Measurements from ENCODE around the gene MFAP4. TPM values are rescaled to one million over a fixed set of nuclear protein-coding genes. Genes with fewer than 3 reads are reported as not detected.

Gene MFAP4
- total RNA-seq, 1 experiment from 2014 or later = 1.5 TPM

DNA sequence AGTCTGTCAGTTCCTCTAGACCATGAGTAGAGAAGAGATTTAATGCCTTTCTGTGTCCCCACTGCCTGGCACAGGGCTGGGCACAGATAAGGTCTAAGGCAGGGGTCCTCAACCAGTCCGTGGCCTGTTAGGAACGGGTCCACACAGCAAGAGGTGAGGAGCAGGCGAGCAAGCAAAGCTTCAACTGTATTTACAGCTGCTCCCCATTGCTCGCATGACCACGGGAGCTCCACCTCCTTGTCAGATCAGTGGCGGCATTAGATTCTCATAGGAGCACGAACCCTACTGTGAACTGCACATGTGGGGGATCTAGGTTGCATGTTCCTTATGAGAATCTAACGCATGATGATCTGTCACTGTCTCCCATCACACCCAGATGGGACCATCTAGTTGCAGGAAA lies 26.2 kb downstream of the MFAP4 start:
- Histone ChIP-seq H3K9ac (ENCODE audit: extremely low read depth, insufficient read length, low read length) (no peak overlapping the region), H4K5ac (ENCODE audit: insufficient read length, low read depth, low read length) (no peak overlapping the region), H3K23me2 (ENCODE audit: insufficient read length, low read depth, low read length, poor library complexity, severe bottlenecking) (no peaks in the 10 kb centered on the region), H3K4me1 (ENCODE audit: insufficient read depth, low read length) (no peaks in the 10 kb centered on the region), H3K9me3 (ENCODE audit: control insufficient read depth, low read depth, low read length) (no peaks in the 10 kb centered on the region), H2AFZ (ENCODE audit: low read length) (no peak overlapping the region), H2BK120ac (ENCODE audit: low read depth, low read length, poor library complexity, severe bottlenecking) (no peak overlapping the region), H3K27me3 (ENCODE audit: insufficient read depth, low read length) (no peaks in the 10 kb centered on the region), H3K18ac (ENCODE audit: insufficient read length, low read depth, low read length) (no peak overlapping the region), H3K23ac (ENCODE audit: insufficient read length, low read depth, low read length) (no peak overlapping the region), H2BK20ac (ENCODE audit: low read depth, low read length, poor library complexity, severe bottlenecking) (no peak overlapping the region), H3K56ac (ENCODE audit: insufficient read length, low read depth, low read length) (no peak overlapping the region), H3K27ac (ENCODE audit: insufficient read length, low read depth, low read length) (no peak overlapping the region), H4K20me1 (ENCODE audit: control insufficient read depth, insufficient read depth, insufficient read length) (no peaks in the 10 kb centered on the region), H4K8ac (replicated peaks; ENCODE audit: insufficient read length, low read depth, low read length) (no peak overlapping the region), H4K91ac (ENCODE audit: insufficient read length, low read depth, low read length) (no peak overlapping the region), H3K14ac (ENCODE audit: insufficient read depth, low read length) (no peak overlapping the region), H3K79me1 (ENCODE audit: insufficient read depth, low read depth, low read length, poor library complexity, severe bottlenecking) (no peaks in the 10 kb centered on the region), H3K4me2 (ENCODE audit: insufficient read depth, insufficient read length, low read length) (no peak overlapping the region), H2BK15ac (ENCODE audit: low read depth, low read length) (no peak overlapping the region), H3K79me2 (ENCODE audit: insufficient read depth, low read length) (0 out of 2 replicates have a peak, but pooled peaks cover 2% of the 10 kb centered on the region), H3K4ac (ENCODE audit: low read depth, low read length) (no peak overlapping the region), H2BK5ac (ENCODE audit: insufficient read length, low read length) (no peak overlapping the region), H2BK12ac (ENCODE audit: insufficient read length, low read depth, low read length) (no peak overlapping the region), H2AK5ac (ENCODE audit: insufficient read length, low read length) (no peak overlapping the region), H3T11ph (ENCODE audit: low read length) (no peak overlapping the region)
- DNase-seq = no peak
- no peak overlapping the region for H3K4me3 Mint-ChIP-seq
- H3K27ac Mint-ChIP-seq = no peak overlapping the region
- WGBS (ENCODE audit: extremely low coverage, insufficient read length, low lambda C conversion rate) = no CpG with 5 or more reads among the region's 8 CpGs
- peaks cover 5% of the 10 kb centered on the region; the same call in 1 of the 2 replicates for H3K27me3 Mint-ChIP-seq (ENCODE audit: low read depth)
- TF ChIP-seq CTCF (conservative IDR thresholded peaks at IDR 0.05) = no peak
- peaks cover 9 to 35% (median 29%) of the 10 kb centered on the region in 3 experiments for H3K36me3 Mint-ChIP-seq (ENCODE audit: insufficient read depth in 1 of 3, low read depth in 3 of 3)
- H3K9me3 Mint-ChIP-seq = no peaks in the 10 kb centered on the region
- peaks cover 22 to 30% of the 10 kb centered on the region in 2 experiments for H3K4me1 Mint-ChIP-seq

Data from H9 (cell line).